K562 (cell line): ENCODE data around the gene FAM107B. TPM values are rescaled to one million over a fixed set of nuclear protein-coding genes. Genes with fewer than 3 reads are reported as not detected.

ENCODE experiments used
- CREBBP ChIP-seq: IDR thresholded peaks from one replicate; pipeline ENCODE4 v1.6.1; 2012; ENCODE audit warnings: low read depth, mild to moderate bottlenecking, control low read depth, inconsistent platforms, low read length
- FOXK1 ChIP-seq: sonication (generic); formaldehyde crosslinking; IDR thresholded peaks from 2 replicates; pipeline ENCODE4 v1.8.0; 2022; ENCODE audit warnings: missing genetic modification reagents, mild to moderate bottlenecking, borderline replicate concordance
- HLTF ChIP-seq: fragments of 450-650 bp; IDR thresholded peaks from 2 replicates; pipeline ENCODE4 v1.6.1; 2016
- NR2F6 ChIP-seq: fragments of 450-650 bp; formaldehyde crosslinking; IDR thresholded peaks from 2 replicates; pipeline ENCODE4 v1.4.0; 2020; ENCODE audit warnings: mild to moderate bottlenecking
- POLR2G ChIP-seq: fragments of 200-400 bp; formaldehyde crosslinking; IDR thresholded peaks from 2 replicates; pipeline ENCODE4 v1.6.1; 2017; ENCODE audit warnings: low read depth, mild to moderate bottlenecking, antibody characterized with exemption, low read length, moderate library complexity
- POLR3G ChIP-seq: IDR thresholded peaks from 2 replicates; pipeline ENCODE4 v1.6.1; 2011; ENCODE audit not compliant: insufficient read length, insufficient replicate concordance; ENCODE audit errors: extremely low read depth
- SRSF1 ChIP-seq: fragments of 200-400 bp; formaldehyde crosslinking; IDR thresholded peaks from 2 replicates; pipeline ENCODE4 v1.6.1; 2017; ENCODE audit warnings: mild to moderate bottlenecking, low read depth, low read length, moderate library complexity
- U2AF2 ChIP-seq: fragments of 200-400 bp; formaldehyde crosslinking; optimal IDR thresholded peaks from 2 replicates; pipeline ENCODE3; 2017; ENCODE audit warnings: low read depth, mild to moderate bottlenecking, low read length
- ZC3H8 ChIP-seq: fragments of 450-650 bp; IDR thresholded peaks from 2 replicates; pipeline ENCODE4 v1.6.1; 2017
- polyA plus RNA-seq, 8 experiments: library from polyadenylated mRNA; depleted of rRNA in 4 of 8; stranded (reverse) in 5 of 8; unstranded in 3 of 8; fragments of >200 nt; fragmentation: Nextera tagmentation in 2 of 8; fragmentation: Illumina TruSeq in 1 of 8; extraction: Ambion mirVana in 2 of 8; extraction: Trizol in 1 of 8; gene quantifications; 2 replicates each; pipeline versions ENCODE4 v1.2.1 to v1.2.3, GENCODE V29; 2011 to 2014; ENCODE audit warnings: inconsistent platforms in 1 of 8, missing spikeins in 1 of 8
- total RNA-seq, 7 experiments: library from RNA; depleted of rRNA in 6 of 7; stranded (reverse); fragments of >200 nt in 6 of 7; fragmentation: Illumina TruSeq in 2 of 7; extraction: Trizol in 2 of 7; gene quantifications; 2 replicates each; pipeline versions ENCODE4 v1.2.1 to v1.2.3, GENCODE V29; 2011 to 2021; ENCODE audit warnings: low replicate concordance in 1 of 7
- TF ChIP-seq, protein P1 (sequence below): sonication (generic); formaldehyde crosslinking; IDR thresholded peaks from 2 replicates; pipeline ENCODE4 v1.8.1; 2023; ENCODE audit warnings: missing genetic modification reagents, mild to moderate bottlenecking, borderline replicate concordance
- TF ChIP-seq, protein P2 (sequence below): IDR thresholded peaks from 2 replicates; pipeline ENCODE4 v1.6.1; 2016; ENCODE audit warnings: missing genetic modification characterization, missing compliant biosample characterization

The FAM107B gene
- total and polyA plus RNA-seq, 9 of the 15 experiments (the other 6 are each of a cell fraction or from before 2014, with no cell fraction given): 0.40 to 2.8 (median 1.4) TPM

DNA sequence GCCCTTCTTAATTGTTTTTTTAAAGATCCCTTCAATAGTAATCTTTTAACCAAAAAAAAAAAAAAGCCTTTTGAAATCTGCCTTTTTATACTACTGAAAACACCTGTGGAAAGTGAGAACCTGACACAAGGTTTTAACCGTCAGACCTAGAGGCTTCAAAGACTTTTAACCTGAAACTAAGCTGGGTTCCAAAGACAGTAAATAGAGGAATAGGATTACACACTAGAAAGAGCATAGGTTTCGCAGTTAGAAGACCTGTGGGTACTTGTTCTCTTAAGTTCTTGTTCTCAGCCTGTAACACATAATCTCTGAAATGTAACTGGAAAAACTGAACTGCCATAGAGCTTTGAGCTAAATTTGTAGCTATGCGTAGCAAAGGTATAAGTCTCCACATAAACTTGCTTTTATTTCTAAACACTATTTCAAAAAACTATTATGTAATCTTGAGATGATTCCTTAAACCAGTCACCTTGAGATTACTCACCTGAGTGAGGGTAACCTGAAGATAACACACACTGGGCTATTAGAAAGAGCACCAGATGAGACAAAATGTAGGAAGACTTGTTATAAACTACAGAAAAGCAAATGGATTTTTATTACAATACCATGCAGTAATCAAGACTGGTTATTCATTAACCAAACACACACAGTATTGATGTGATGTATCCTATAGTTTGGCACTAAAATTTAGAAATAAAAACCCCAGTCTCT lies 247.4 kb downstream of the FAM107B start (continued):
- TF ChIP-seq ZC3H8 (no peak), NR2F6 (no peak), FOXK1 (CRISPR knock-in tag) (no peak), HLTF (no peak), U2AF2 (no peak), SRSF1 (no peak), POLR2G (no peak), CREBBP (no peak), POLR3G (no peak)
- TF ChIP-seq, protein P1, sequence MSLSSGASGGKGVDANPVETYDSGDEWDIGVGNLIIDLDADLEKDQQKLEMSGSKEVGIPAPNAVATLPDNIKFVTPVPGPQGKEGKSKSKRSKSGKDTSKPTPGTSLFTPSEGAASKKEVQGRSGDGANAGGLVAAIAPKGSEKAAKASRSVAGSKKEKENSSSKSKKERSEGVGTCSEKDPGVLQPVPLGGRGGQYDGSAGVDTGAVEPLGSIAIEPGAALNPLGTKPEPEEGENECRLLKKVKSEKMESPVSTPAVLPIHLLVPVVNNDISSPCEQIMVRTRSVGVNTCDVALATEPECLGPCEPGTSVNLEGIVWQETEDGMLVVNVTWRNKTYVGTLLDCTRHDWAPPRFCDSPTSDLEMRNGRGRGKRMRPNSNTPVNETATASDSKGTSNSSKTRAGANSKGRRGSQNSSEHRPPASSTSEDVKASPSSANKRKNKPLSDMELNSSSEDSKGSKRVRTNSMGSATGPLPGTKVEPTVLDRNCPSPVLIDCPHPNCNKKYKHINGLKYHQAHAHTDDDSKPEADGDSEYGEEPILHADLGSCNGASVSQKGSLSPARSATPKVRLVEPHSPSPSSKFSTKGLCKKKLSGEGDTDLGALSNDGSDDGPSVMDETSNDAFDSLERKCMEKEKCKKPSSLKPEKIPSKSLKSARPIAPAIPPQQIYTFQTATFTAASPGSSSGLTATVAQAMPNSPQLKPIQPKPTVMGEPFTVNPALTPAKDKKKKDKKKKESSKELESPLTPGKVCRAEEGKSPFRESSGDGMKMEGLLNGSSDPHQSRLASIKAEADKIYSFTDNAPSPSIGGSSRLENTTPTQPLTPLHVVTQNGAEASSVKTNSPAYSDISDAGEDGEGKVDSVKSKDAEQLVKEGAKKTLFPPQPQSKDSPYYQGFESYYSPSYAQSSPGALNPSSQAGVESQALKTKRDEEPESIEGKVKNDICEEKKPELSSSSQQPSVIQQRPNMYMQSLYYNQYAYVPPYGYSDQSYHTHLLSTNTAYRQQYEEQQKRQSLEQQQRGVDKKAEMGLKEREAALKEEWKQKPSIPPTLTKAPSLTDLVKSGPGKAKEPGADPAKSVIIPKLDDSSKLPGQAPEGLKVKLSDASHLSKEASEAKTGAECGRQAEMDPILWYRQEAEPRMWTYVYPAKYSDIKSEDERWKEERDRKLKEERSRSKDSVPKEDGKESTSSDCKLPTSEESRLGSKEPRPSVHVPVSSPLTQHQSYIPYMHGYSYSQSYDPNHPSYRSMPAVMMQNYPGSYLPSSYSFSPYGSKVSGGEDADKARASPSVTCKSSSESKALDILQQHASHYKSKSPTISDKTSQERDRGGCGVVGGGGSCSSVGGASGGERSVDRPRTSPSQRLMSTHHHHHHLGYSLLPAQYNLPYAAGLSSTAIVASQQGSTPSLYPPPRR (CRISPR knock-in tag): no peak
- TF ChIP-seq, protein P2, sequence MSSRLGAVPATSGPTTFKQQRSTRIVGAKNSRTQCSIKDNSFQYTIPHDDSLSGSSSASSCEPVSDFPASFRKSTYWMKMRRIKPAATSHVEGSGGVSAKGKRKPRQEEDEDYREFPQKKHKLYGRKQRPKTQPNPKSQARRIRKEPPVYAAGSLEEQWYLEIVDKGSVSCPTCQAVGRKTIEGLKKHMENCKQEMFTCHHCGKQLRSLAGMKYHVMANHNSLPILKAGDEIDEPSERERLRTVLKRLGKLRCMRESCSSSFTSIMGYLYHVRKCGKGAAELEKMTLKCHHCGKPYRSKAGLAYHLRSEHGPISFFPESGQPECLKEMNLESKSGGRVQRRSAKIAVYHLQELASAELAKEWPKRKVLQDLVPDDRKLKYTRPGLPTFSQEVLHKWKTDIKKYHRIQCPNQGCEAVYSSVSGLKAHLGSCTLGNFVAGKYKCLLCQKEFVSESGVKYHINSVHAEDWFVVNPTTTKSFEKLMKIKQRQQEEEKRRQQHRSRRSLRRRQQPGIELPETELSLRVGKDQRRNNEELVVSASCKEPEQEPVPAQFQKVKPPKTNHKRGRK: no peak
